GM19468 (cell line): ENCODE results near the gene DIPK1A.
A peak's percentile ranks its signal among the peaks of the same experiment; 100 is the strongest.

ENCODE experiments used
- ATAC-seq: cut with Tn5 transposase; IDR thresholded peaks from one replicate; pipeline ENCODE4 v1.9.1; 2021; ENCODE audit warnings: mild to moderate bottlenecking, moderate library complexity, moderate number of reproducible peaks; ENCODE audit not compliant: unreplicated experiment; ENCODE audit errors: extremely low read depth

Gene DIPK1A

DNA sequence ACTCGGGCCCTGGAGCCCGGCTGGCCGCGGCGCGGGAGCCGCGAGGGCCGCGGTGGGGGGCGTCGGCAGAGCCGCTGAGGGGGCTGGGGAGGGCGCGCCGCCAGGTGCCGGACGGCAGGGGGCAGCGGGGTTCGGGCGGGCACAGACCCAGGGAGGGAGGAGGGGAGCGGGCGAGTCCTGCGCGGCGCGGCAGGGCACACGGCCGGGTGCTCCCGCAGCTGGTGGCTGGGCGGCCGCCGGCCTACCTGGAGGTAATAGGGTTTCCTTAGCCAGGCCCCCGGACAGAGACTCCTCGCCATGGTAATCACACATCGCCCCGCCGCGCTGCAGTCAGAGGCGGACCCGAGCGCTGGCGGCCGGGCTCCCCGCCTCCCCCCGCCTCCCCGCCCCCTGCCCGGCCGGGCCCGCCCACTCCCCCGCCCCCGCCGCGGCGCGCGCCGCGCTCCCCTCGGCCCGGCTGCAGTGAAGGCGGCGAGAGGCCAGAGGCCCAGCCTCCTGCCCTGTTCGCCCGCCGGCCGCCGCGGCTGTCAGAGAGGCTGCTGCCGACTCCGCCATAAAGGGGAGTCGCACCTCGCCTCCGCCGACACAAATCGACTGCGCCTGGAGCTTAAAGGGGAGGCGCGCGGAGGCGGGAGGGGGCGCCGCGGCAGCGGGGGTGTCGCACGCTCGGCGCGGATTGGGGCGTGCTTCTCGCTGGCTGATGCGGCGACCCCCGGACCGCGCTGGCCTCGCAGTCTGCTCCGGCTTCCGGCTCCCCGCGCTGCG, at the start of gene DIPK1A:
DIPK1A (minus strand) TSS at position 332 of the 765 bp plus-strand sequence; CDS start at position 299, 33 bp downstream.
- peak; percentile 15 for ATAC-seq

DNA sequence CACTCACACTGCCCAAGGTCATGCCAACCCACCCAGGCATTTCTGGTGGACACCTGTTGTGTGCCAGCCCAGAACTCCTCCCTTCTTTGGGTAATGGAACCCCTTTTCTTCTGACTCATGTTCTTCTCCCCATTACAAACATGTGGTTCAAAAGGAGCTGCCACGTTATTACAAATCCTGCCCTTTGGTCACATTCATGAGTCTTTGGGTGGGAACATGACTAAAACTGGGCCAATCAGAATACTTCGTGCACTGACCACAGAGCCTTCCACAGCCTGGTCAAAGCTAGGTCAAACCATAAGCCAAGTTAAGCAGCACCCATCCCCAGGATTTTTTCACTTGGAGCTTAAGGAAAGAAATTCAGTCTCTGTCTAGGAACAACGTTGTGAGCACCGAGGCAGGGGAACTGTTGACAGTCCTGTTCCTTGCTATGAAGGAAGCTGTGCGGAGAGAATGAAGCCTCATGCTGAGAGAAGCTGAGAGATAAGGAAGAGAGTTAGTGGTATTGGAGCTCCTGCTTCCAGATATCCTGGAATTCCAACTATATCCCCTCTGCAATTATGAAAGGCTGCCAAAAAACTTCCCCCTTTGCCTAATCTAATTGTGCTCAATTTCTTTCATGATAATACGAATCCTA, 46.8 kb upstream of the DIPK1A start:
- no peak for ATAC-seq

DNA sequence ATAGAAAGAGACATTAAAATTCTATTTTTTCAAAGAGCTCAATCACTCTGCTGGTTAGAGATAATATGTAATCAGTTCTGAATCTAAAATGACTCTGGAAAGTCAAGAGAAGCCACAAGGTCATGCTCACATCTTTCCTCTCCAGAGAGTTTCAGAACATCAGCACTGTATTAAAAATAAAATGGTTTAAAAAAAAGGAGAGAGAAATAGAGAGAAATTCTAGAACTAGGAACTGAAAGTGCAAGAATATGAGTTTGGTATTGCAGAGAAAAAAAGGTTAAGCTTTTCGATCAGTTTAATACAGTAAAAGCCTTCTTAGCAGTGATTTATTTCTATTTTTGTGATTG, 44.0 kb upstream of the DIPK1A start:
- ATAC-seq = no peak

DNA sequence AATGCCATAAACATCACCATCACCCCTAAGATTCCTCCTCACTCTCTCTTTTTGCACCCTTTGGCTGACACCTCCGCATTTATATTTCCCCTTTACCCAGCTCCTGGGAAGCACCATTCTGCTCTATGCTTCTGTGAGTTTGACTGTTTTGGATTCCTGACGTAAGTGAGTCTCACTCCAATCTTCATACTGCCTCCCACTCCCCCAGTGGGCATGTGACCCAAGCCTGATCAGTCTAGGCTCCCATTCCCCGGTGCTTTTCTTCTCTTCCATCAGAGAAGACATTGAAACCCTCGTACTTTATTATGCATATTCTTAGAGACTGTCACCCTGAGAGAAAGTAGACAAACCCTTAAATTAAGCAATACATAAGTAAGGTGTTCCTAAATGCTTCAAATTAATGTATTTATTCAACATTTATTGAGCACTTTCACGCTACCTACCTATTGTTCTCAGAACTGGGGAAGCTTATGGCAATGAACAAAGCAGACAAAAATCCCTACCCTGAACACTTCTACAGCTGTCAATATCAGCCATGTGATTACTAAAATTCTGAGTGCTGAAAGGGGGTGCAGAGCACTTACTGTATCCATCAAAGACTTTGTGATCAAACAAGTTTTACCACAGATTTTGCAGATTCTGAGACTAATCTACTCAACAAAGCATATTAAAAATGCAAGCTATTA, 43.4 kb upstream of the DIPK1A start:
- ATAC-seq = no peak

DNA sequence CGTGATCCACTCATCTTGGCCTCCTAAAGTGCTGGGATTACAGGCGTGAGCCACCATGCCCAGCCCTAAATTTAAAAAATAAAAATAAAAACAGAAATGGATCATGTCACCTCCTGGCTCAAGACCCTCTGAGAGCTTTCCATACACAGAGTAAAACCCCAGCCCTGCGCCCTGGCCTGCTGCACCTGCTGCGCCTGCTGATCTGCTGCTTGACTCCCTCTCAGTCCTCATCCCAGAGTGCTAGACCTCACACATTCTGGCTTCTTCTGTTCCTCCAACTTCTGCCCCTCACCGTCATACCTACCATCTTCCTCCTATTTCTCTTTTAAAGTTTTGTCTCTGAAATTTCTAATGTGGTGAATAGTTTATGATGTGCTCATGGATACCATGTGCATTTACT, 42.7 kb upstream of the DIPK1A start:
- no peak for ATAC-seq

DNA sequence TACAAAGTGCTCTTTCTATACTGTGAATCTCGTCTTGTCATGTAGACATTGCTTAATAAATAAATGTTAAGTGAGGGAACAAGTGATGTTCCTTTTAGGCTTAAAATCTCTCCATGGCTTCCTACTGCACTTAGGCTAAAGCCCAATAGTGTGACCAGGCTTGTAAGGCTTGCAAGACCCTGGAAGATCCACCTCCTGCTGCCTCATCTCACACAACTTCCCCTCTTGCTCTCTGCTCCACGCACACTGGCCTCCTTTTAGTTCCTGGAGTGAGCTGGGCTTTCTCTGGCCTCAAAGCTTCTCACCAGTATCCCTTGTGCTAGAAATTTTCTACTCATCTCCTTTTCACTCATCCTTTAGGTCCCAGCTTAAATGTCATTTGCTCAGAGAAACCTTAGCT, 41.5 kb upstream of the DIPK1A start:
- no peak for ATAC-seq

DNA sequence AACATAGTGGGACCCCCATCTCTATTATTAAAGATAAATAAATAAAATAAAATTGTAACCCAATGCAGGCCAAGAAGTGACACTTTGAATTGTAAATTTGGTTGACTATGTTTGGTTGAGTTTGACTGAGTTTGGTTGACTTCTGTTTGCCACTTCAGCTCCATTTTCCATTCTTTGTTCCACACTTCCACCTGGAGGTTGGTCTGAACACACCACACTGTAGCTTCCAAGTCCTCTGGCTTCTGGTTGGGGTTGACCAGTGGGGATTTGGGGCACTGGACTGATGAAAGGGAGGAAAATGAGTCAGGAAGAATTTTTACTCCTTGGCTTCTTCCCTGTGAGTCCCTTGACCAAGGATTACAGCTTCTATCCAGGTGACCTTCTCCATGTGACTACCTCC, 40.6 kb upstream of the DIPK1A start:
- no peak for ATAC-seq

DNA sequence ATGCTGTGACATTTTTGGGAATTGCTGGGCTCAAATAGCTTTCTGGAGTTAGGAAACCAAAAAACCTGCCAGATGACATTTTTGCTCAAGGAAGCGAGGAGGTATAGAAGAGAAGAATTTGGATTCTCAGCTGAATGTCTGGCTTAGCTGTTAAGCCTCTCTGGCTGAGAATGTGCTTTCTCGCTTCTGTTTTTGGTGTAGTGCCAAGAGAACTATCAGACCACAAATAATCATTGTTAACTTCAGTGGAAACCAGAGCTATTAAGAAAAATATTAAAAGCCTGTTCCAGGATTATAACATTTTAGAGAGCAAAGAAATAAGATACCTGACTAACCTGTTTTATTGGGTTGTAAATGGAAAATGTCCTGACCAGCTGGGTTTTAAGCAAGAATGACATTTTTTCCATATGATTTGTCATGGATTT, 39.5 kb upstream of the DIPK1A start:
- ATAC-seq = no peak

DNA sequence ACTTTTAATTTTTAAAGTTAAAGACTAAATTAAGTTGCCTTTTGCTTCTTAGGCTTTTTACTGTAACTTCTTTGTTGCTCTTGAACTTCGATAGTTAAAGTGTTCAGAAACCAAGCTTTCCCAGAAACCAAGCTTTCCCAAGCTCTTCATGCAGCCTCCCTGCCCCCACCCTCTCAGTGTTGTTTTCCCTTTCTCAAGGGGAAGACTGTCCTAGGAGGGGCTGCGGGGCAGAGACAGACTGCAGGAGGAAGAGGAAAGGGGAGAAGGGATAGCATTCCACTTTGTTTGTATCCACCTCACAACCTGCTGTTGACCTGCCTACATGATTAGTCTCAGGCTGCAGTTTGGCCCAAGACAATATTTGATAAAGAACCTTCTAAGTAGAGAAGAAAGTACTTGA, 39.0 kb upstream of the DIPK1A start:
- ATAC-seq = no peak

DNA sequence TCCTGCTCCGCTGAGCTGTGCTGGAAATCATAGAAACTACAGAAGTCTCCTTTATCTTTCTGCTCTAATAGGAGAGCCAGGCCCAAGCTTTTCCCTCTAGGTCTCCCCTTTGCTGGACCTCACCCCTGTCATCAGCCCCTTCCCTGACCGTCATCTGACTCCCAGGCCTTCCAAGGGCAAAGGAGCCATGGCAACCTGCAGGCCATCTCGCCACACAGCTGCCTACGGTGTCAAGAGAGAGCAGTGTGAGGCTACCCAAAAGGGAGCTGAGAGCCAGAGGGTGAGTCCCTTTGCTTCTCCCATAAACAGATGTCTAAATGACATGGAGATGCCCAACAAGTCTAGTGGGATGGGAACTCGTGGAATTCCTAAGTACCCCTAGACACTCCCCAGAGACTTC, 37.6 kb upstream of the DIPK1A start:
- no peak for ATAC-seq

DNA sequence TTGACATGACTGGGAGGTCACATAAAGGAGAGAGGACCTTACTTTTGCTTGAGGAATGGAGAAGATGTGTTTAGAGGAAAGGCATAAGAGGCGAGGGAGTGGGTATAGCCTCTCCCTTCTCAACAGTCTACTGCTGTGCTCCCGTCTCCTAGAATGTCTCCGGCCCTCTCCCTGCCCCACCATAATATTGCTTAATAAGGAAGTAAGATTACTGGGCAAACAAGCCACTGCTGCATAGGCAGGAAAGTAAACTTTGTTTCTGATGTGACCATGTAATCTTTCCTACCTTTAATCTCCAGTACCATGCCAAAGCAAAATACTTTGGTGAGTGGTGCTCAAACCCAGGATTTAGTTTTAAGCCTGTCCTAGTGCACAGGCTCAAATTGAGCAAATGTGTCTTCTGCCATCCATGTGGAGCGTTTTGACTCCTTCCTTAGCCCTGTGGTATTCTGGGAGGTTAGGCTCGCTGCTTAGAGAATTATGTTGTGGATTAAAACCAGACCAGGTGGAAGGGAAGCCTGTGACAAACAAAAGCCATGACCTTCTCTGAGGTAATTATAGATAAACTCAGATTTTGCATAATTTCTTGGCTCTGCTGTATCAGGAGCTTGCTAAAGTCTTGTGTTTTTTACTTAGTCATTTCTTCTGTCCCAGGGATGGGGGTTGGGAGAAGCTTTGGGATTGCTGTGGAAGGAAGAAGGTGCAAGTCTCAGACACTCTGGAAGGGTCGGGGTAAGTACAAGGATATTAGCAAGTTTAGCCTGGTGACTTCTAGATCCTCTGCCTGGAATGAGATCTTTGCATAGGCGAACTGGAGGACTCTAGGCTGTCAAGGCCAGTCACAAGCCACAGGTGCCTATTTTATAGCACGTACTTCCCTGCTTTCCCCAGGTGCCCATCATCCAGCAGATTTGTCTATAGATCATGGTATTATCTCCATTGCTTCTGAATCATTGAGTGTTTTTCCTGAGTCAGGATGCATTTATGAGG, 34.5 kb upstream of the DIPK1A start:
- ATAC-seq = no peak

DNA sequence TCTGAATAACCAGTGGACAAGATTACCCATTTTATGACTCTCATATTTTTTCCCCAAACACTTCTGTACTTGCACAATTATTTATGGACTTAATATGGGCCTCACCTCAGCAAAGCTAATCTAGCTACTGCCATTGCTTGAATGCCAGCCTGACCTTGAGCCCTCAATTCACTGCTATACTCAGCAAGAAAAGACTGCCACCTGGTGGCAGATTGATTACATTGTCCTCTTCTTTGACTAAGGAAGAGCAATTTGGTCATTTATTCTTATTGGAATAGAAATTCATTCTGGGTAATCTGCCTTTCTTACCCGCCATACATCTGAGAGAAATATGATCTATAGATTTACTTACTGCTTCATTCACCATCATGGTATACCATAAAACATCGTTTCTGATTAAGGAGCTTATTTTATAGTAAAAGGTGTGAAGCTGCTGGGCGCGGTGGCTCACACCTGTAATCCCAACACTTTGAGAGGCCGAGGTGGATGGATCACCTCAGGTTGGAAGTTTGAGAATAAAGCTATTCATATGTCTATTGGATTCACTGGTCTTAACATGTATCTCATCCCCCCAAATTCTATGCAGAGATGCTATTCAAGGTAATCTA, 32.9 kb upstream of the DIPK1A start:
- ATAC-seq = no peak

DNA sequence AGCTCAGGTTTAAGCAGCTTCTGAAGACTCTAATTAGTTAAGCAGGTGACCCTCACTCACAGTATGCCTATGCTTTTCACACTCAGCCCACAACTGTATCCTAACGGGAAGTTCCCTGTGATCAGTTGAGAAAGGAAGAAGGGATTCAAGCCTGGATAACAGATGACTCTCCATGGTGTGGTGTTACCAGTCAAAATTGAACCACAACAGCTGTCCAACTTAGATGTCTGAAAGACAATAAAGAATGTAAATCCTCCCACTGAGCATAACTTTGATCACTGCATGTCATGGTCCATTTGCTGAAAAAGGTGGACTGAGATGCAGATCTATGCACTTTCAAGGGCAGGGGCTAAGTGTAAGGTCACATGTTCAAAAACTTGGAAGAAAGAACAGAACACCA, 32.3 kb upstream of the DIPK1A start:
- no peak for ATAC-seq

DNA sequence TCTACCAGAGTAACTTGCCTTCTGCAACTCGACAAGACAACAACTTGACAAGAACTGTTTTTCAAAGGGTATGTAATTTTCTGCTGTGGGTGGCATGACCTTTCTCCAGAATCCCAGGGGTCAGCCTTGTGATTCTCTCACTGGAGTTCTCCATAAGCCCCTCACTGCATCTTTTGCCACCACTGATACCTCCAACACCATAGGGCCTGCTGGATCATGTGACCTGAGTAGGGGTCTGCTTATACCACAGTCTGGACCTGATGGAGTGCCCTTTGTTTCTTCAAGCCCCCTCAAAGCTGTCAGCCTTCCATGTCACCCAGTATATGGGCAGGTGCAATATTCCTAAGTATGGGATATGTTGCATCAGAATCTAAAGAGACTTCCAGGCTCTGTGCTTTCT, 31.6 kb upstream of the DIPK1A start:
- no peak for ATAC-seq

DNA sequence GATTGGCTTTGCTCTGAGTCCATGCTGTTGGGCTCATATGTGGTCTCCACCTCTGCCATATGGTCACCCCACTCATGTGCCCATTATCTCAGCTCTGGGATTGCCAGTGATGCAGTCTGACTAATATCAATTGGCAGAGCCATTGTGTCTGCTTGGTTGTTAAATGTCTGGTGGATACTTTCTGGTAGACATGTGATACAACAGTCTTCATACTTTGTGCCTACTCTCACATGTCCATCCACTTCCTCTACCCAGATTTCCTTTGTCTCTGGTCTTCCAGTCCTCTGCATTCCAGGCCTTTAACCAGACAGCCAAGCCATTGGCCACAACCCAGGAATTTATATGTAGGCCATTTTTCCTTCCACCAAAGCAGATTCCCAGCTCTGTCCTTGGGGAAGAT, 30.8 kb upstream of the DIPK1A start:
- no peak for ATAC-seq

DNA sequence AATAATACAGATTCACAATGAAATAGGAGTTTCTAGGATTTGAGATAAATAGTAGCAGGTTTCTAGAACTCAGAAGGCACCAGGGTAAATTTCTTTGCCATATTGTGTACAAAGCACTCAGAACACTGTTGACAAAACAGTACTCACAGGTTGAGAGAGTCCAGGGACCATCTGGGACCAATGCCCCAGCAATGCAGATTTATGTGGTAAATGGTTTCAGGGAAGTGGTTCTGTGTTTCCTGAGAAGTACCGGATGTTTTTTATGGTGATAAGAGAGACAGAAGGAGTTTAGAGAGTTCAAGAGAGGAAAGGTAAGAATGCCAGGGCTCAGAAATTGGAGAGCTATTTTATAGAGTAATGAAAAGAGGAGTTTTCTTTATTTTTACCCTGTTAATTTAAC, 29.6 kb upstream of the DIPK1A start:
- ATAC-seq = no peak

DNA sequence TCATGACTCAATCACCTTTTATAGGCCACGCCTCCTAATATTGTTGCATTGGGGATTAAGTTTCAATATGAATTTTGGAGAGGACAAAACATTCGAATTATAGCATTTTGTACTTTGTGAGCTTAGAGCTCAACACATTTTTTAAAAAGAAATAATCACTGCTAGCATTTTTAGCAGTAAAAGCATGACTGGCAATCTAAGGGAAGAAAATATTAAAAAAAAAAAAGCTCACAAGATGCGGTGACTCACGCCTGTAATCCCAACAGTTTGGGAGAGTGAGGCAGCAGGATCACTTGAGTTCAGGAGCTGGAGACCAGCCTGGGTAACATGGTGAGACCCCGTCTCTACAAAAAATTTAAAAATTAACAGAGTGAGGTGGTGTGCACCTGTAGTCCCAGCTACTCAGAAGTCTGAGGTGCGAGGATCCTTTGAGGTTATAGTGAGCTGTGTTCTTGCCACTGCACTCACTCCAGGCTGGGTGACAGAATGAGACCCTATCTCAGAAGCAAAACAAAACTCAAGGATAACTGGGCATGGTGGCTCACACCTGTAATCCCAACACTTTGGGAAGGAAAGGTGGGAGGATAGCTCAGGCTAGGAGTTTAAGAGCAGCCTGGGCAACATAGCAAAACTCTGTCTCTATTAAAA, 28.8 kb upstream of the DIPK1A start:
- no peak for ATAC-seq

DNA sequence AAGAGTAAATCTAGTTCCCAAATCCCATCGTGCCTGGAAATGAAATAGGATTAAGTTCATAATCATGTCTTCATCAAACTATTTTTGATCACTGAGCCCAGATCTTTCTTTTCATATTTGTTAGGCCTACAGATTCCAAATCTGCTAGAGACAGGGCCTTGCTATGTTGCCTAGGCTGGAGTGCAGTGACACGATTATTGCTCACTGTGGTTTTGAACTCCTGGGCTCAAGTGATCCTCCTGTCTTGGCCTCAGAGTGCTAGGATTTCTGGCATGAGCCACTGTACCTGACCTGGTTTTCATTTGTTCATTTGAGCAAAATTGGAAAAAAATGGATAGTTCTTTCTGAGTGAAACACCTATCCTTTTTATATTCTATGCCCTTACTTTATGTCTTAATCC, 28.0 kb upstream of the DIPK1A start:
- ATAC-seq = no peak

DNA sequence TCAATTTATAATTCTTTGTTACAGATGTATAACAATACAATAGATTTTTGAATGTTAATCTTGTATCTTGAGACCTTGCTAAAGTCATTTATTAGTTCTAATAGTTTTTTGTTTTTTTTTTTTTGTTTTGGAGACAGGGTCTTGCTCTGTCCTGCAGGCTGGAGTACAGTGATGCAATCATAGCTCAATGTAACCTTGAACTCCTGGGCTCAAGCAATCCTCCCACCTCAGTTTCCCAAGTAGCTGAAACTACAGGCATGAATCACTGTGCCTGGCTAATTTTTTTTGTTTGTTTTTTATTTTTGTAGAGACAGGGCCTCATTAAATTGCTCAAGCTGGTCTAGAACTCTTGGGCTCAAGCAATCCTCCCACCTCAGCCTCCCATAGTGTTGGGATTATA, 26.2 kb upstream of the DIPK1A start:
- no peak for ATAC-seq
